Neural cell (in vitro differentiated cells): Measurements from ENCODE around the gene VAV2. TPM values are rescaled to one million over a fixed set of nuclear protein-coding genes. Genes with fewer than 3 reads are reported as not detected.

Experiments used
- H2AFZ ChIP-seq: fragments of 200-600, 300-800 bp; sonication (generic), shearing (Covaris generic); 2 replicates; pipeline ENCODE4 v1.6.0; 2014; ENCODE audit warnings: low read depth, mild to moderate bottlenecking, antibody characterized with exemption, low read length, moderate library complexity
- H3F3A ChIP-seq: fragments of 200-600 bp; shearing (Covaris generic); 2 replicates; pipeline ENCODE4 v1.6.1; 2016; ENCODE audit warnings: mild to moderate bottlenecking, moderate library complexity, mixed read lengths, antibody characterized with exemption, low read length; ENCODE audit not compliant: insufficient read depth, poor library complexity, severe bottlenecking
- H3K27ac ChIP-seq: fragments of 200-600, 300-800 bp; sonication (generic), shearing (Covaris generic); 2 replicates; pipeline ENCODE4 v1.5.1; 2014; ENCODE audit warnings: mild to moderate bottlenecking, low read length, moderate library complexity
- H3K27me3 ChIP-seq: fragments of 300-800, 200-600 bp; sonication (generic), shearing (Covaris generic); 2 replicates; pipeline ENCODE4 v1.6.0; 2014; ENCODE audit warnings: mild to moderate bottlenecking, low read depth, low read length, moderate library complexity; ENCODE audit not compliant: insufficient read depth
- H3K36me3 ChIP-seq: fragments of 300-800, 200-600 bp; sonication (generic), shearing (Covaris generic); 2 replicates; pipeline ENCODE4 v1.5.1; 2014; ENCODE audit warnings: mild to moderate bottlenecking, antibody characterized with exemption, low read length, moderate library complexity; ENCODE audit not compliant: insufficient read depth
- H3K4me2 ChIP-seq: fragments of 300-800, 200-600 bp; sonication (generic), shearing (Covaris generic); 2 replicates; pipeline ENCODE4 v1.6.0; 2014; ENCODE audit warnings: mild to moderate bottlenecking, low read length
- H3K4me3 ChIP-seq: fragments of 300-800, 200-600 bp; sonication (generic), shearing (Covaris generic); 2 replicates; pipeline ENCODE4 v1.5.1; 2014; ENCODE audit warnings: mild to moderate bottlenecking, low read length, moderate library complexity
- H3K79me2 ChIP-seq: fragments of 200-600 bp; shearing (Covaris generic); replicated peaks from 2 replicates; pipeline ENCODE4 v1.6.0; 2014; ENCODE audit warnings: mild to moderate bottlenecking, low read length, moderate library complexity; ENCODE audit not compliant: insufficient read depth
- H3K9ac ChIP-seq: fragments of 300-800, 200-600 bp; sonication (generic), shearing (Covaris generic); 2 replicates; pipeline ENCODE4 v1.6.1; 2016; ENCODE audit warnings: mild to moderate bottlenecking, low read length, mixed read lengths
- H3K9me2 ChIP-seq: fragments of 200-600 bp; shearing (Covaris generic); 2 replicates; pipeline ENCODE4 v1.6.1; 2016; ENCODE audit warnings: mild to moderate bottlenecking, low read length, mixed read lengths; ENCODE audit not compliant: insufficient read depth
- H3K9me3 ChIP-seq: fragments of 200-600, 300-800 bp; sonication (generic), shearing (Covaris generic); 2 replicates; pipeline ENCODE4 v1.6.1; 2016; ENCODE audit warnings: mild to moderate bottlenecking, mixed run types, low read length, moderate library complexity, mixed read lengths
- H4K20me1 ChIP-seq: fragments of 200-600 bp; shearing (Covaris generic); 2 replicates; pipeline ENCODE4 v1.6.1; 2016; ENCODE audit warnings: mild to moderate bottlenecking, mixed run types; ENCODE audit not compliant: insufficient read depth
- EP300 ChIP-seq: fragments of 450-650 bp; conservative IDR thresholded peaks from 2 replicates; pipeline ENCODE4 v1.6.1; 2014; ENCODE audit warnings: antibody characterized with exemption, mild to moderate bottlenecking, moderate library complexity; ENCODE audit not compliant: poor library complexity, severe bottlenecking
- EZH2 ChIP-seq: fragments of 200-600, 300-800 bp; shearing (Covaris generic), sonication (generic); IDR thresholded peaks from 2 replicates; pipeline ENCODE4 v1.6.1; 2014; ENCODE audit warnings: antibody characterized with exemption, low read length, borderline replicate concordance, mild to moderate bottlenecking; ENCODE audit not compliant: insufficient read depth, poor library complexity, severe bottlenecking
- MXI1 ChIP-seq: fragments of 450-650 bp; conservative IDR thresholded peaks from 2 replicates; pipeline ENCODE4 v1.6.1; 2014; ENCODE audit warnings: antibody characterized with exemption, mild to moderate bottlenecking; ENCODE audit not compliant: poor library complexity, severe bottlenecking
- POLR2AphosphoS5 ChIP-seq: IDR thresholded peaks from 2 replicates; pipeline ENCODE4 v1.6.1; 2012
- RAD21 ChIP-seq: fragments of 450-650 bp; conservative IDR thresholded peaks from 2 replicates; pipeline ENCODE4 v1.6.1; 2014; ENCODE audit warnings: antibody characterized with exemption, mild to moderate bottlenecking, moderate library complexity
- SMC3 ChIP-seq: fragments of 450-650 bp; conservative IDR thresholded peaks from 2 replicates; pipeline ENCODE4 v1.6.1; 2014; ENCODE audit warnings: antibody characterized with exemption, mild to moderate bottlenecking, moderate library complexity; ENCODE audit not compliant: poor library complexity
- TAF1 ChIP-seq: IDR thresholded peaks from 2 replicates; pipeline ENCODE4 v1.6.1; 2012; ENCODE audit warnings: low read depth
- polyA plus RNA-seq: library from polyadenylated mRNA; depleted of rRNA; stranded (reverse); fragments of >200 nt; gene quantifications from 2 replicates; pipeline ENCODE4 v1.2.3, GENCODE V29; 2014
- TF ChIP-seq, protein P1 (sequence below): fragments of 450-650 bp; IDR thresholded peaks from 2 replicates; pipeline ENCODE4 v1.5.1; 2014; ENCODE audit warnings: antibody characterized with exemption, mild to moderate bottlenecking, moderate library complexity; ENCODE audit not compliant: poor library complexity, severe bottlenecking
- TF ChIP-seq, protein P2 (sequence below): IDR thresholded peaks from 2 replicates; pipeline ENCODE4 v1.6.1; 2012; ENCODE audit warnings: borderline replicate concordance

The VAV2 gene
- polyA plus RNA-seq, 1 donor from 2014 or later = 35.2 TPM

DNA sequence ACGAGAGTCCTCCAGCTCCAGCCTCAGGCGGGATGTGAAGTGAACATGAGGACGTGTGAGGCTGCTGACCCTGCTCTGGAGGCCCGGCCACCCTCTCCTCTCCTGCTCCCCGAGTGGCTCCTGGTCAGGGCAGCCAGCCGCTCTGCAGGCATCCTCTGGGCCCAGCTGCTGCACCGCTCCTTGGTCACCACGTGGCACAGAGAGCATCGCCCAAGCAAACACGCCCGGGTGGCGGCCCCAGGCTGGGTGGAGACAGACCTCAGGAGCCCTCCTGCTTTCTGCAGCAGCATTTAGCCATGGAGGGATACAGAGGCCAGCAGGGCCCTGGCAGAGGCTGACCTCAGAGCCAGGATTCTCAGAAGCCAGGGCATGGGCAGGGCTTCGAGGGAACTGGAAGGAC lies 184.3 kb downstream of the VAV2 start:
- Histone ChIP-seq H2AFZ (no peak overlapping the region), H3K9me3 (no peaks in the 10 kb centered on the region), H3K79me2 (no peaks in the 10 kb centered on the region), H3K4me3 (no peak overlapping the region), H3K9me2 (no peaks in the 10 kb centered on the region), H3K36me3 (no peaks in the 10 kb centered on the region), H3F3A (no peaks in the 10 kb centered on the region), H4K20me1 (no peaks in the 10 kb centered on the region), H3K27me3 (no peaks in the 10 kb centered on the region), H3K4me2 (no peak overlapping the region), H3K27ac (no peak overlapping the region), H3K9ac (no peak overlapping the region)
- TF ChIP-seq RAD21 (no peak), SMC3 (no peak), POLR2AphosphoS5 (no peak), TAF1 (no peak), EP300 (no peak), EZH2 (no peak), MXI1 (no peak)
- TF ChIP-seq, protein P1, sequence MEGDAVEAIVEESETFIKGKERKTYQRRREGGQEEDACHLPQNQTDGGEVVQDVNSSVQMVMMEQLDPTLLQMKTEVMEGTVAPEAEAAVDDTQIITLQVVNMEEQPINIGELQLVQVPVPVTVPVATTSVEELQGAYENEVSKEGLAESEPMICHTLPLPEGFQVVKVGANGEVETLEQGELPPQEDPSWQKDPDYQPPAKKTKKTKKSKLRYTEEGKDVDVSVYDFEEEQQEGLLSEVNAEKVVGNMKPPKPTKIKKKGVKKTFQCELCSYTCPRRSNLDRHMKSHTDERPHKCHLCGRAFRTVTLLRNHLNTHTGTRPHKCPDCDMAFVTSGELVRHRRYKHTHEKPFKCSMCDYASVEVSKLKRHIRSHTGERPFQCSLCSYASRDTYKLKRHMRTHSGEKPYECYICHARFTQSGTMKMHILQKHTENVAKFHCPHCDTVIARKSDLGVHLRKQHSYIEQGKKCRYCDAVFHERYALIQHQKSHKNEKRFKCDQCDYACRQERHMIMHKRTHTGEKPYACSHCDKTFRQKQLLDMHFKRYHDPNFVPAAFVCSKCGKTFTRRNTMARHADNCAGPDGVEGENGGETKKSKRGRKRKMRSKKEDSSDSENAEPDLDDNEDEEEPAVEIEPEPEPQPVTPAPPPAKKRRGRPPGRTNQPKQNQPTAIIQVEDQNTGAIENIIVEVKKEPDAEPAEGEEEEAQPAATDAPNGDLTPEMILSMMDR = no peak
- TF ChIP-seq, protein P2, sequence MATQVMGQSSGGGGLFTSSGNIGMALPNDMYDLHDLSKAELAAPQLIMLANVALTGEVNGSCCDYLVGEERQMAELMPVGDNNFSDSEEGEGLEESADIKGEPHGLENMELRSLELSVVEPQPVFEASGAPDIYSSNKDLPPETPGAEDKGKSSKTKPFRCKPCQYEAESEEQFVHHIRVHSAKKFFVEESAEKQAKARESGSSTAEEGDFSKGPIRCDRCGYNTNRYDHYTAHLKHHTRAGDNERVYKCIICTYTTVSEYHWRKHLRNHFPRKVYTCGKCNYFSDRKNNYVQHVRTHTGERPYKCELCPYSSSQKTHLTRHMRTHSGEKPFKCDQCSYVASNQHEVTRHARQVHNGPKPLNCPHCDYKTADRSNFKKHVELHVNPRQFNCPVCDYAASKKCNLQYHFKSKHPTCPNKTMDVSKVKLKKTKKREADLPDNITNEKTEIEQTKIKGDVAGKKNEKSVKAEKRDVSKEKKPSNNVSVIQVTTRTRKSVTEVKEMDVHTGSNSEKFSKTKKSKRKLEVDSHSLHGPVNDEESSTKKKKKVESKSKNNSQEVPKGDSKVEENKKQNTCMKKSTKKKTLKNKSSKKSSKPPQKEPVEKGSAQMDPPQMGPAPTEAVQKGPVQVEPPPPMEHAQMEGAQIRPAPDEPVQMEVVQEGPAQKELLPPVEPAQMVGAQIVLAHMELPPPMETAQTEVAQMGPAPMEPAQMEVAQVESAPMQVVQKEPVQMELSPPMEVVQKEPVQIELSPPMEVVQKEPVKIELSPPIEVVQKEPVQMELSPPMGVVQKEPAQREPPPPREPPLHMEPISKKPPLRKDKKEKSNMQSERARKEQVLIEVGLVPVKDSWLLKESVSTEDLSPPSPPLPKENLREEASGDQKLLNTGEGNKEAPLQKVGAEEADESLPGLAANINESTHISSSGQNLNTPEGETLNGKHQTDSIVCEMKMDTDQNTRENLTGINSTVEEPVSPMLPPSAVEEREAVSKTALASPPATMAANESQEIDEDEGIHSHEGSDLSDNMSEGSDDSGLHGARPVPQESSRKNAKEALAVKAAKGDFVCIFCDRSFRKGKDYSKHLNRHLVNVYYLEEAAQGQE = no peak

DNA sequence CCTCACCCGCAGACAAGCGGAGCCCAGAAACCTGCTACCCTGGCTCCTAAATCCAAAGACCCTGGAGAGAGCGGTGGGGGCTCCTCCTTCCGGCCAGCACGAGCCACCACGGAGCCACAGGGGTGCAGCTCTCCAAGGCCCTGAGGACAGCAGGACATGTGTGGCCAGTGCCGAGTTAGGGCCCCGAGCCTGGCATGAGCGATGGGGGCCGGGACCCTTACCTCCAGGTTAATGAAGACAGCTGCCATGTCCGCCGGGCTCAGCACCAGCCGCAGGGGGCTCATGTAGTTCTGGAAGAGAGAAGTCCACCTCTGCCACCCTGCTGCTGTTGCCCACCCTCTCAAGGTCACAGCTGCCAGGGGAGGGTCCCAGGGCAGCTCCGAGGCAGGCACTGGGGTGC lies 185.1 kb downstream of the VAV2 start:
- Histone ChIP-seq H3K4me3 (no peak overlapping the region), H3K27me3 (no peaks in the 10 kb centered on the region), H3K27ac (no peak overlapping the region), H3K36me3 (no peaks in the 10 kb centered on the region), H4K20me1 (no peaks in the 10 kb centered on the region), H3K4me2 (no peak overlapping the region), H3K9me3 (no peaks in the 10 kb centered on the region), H3K9me2 (no peaks in the 10 kb centered on the region), H3K79me2 (no peaks in the 10 kb centered on the region), H3F3A (no peaks in the 10 kb centered on the region), H2AFZ (no peak overlapping the region), H3K9ac (no peak overlapping the region)
- TF ChIP-seq, protein P1 = no peak
- TF ChIP-seq TAF1 = no peak
- no peak for TF ChIP-seq RAD21
- no peak for TF ChIP-seq EZH2
- TF ChIP-seq, protein P2 = no peak
- no peak for TF ChIP-seq EP300
- TF ChIP-seq MXI1 = no peak
- no peak for TF ChIP-seq SMC3
- no peak for TF ChIP-seq POLR2AphosphoS5
